Amniotic epithelial cell (primary cell): ENCODE data around the gene HERC4.
"Not testable (repeated sequence)": the region's sequence is repeated elsewhere in the genome, so short reads cannot be mapped to it uniquely, and the experiment has no call there.

Experiments used
- DNase-seq: peaks from one replicate; pipeline ENCODE4 v3.0.0-alpha.2; 2010; ENCODE audit warnings: low read depth

Gene HERC4

GRCh38 chr10:67878133-67878532 is 196.9 kb downstream of the HERC4 start:
- DNase-seq = no peak

- DNase-seq = not testable (repeated sequence)
These were observed 197.7 kb downstream of the HERC4 start for GRCh38 chr10:67877421-67877820.

- DNase-seq = no peak
These were observed 199.5 kb downstream of the HERC4 start for GRCh38 chr10:67875340-67876238.
